HG03575 (cell line): ENCODE data around the gene RSAD2.

Source experiments
- ATAC-seq: cut with Tn5 transposase; IDR thresholded peaks from one replicate; pipeline ENCODE4 v1.9.1; 2021; ENCODE audit not compliant: unreplicated experiment, insufficient number of reproducible peaks, low FRiP score; ENCODE audit errors: extremely low read depth

RSAD2 gene

DNA sequence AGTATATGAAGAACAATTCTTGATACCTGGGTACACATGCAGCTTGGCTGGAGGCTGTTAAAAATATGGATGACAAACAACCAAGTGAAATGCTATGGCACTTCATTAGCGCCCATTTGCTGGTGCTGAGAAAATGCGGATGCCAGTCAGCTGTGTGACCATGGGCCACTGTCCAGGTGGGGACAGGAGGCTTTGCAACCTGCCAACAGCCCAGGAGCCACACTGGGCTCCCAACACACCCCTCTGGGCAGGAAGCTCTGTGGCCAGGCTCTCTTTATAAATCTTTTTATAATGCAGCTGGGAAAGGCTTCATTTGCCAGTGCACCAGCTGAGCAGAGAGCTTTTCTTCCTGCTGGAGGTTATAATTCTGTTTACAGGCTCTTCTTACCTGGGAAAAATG, 59.6 kb downstream of the RSAD2 start:
- no peak for ATAC-seq

DNA sequence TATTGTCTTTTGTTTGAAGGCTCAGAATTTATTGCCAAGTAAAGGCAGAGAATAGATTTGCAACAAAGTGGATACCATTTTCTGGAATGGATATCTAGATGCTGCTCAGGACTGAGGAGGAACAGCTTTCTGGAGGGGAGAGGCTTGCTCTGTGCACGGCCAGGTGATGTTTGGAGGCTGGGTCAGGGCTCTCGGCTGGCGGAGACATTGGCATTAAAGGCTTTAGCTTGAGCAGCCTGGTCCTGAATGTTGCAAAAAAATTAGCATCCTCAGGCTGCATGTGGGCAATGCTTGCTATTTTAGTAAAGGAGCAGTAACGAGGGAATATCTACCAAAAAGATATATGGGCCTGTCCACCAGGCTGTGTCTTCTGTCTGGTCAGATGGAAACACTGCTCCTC, 60.0 kb downstream of the RSAD2 start:
- no peak for ATAC-seq

DNA sequence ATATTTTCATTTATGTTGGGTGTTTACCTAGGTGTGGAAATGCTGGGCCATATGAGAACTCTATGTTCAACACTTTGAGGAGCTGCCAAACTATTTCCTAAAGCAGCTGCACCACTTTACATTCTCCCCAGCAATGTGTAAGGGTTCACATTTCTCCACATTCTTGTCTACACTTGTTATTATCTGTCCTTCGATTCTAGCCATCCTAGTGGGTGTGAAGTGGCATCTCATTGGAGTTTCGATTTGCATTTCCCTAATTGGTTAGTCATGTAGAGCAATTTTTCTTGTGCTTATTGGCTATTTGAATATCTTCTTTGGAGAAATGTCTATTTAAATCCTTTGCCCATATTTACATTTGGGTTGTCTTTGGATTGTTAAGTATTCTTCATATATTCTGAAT, 61.5 kb downstream of the RSAD2 start:
- ATAC-seq, result no peak

DNA sequence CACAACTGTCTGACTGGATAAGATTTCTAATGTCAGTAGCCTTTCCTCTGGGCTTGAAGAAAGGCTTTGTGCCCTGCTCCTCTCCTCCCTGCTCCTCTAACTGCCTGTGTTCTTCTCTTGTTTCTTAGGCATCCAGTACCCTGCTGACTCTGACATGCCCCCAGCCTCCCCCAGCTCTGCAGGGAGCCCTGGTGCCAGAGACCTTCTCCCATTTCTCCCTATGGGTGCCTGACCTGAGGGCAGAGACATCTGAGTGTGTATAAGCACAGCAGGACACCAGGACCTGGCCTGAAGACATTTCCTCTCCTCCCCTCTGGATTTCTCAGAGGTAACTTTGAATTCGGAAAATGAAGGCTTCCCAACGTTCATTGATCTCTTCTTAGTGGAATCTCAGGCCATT, 63.2 kb downstream of the RSAD2 start:
- no peak for ATAC-seq

DNA sequence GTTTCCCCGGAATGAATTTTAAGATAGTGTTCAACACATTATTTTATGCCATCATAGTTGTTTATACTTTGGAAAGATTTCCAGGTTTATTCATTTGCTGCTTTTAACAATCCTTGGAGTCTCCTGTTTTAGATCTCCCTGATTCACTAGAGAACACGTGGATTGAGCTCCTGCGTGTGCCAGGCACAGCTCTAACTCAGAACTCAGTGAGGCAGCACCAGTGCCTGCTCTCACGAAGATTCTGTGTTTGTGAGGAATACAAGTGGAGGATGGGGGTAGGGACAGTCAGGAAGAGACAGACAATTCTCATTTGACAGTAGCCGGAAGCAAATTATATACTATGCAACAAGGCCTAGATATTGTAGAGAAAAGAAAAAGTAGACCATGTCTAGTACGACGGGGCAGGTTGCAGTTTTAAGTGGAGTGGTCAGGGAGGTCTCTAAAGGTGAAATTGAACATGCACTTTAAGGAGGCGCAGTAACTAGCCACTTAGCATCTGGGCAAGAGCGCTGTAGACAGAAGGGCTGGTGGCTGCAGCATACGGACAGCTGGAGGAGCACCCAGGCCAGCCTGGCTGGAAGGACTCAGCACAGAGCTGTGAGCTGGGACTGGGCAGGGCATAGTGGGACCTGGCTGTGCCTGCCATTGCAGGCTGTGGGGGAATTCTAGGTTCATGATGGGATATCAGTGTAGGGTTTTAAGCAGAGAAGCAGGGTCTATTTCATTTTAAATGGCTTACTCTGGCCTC, 63.9 kb downstream of the RSAD2 start:
- ATAC-seq, result no peak

DNA sequence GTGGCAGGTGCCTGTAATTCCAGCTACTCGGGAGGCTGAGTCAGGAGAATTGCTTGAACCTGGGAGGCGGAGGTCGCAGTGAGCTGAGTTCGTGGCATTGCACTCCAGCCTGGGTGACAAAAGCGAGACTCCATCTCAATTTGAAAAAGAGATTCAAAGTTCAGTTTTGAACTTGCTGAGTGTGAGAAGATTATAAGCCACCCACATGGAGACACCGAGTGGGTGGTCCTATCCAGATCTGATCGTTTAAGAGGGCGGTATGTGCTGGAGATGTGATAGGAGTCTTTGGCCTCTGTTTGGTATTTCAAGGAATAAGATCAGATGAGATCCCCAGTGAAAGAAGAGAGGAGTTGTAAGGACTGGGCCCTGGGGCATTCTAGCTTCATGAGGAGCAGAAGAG, 65.3 kb downstream of the RSAD2 start:
- no peak for ATAC-seq

DNA sequence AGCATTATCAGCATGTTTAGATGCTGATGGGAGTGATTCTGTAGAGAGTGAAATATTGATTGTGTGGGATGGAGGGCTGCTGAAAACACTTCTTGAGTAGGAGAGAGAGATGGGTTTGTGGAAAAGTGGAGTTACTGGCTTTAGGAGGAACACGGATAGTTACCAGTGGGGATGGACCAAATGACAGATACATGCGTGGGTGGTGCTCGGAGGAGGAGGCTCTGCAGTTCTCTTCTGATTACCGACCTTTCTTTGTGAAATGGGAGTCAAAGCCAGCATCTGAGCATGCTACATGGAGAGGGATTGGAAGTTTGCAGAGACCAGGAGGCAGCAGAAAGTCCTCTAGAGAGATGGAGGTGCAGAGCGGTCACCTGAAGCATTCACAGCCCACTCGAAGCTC, 65.9 kb downstream of the RSAD2 start:
- no peak for ATAC-seq

DNA sequence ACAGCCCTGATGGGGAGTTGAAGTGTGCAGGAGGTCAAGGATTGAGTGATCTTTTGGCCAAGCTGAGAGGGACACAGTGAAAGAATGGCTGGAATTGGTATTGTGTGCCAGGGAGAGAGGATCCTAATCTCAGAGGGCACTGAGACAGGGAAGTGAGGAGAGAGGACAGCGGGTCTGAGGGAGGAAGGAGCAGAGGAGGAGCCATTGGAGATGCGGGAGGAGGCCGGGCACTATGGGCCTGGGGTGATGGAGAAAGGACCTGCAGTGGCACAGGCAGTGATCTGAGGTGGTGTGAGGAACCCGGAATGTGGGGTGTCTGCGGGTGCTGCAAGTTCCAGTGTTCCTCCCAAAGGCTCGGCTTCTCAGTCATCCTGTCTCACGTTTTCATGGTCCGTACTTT, 66.4 kb downstream of the RSAD2 start:
- ATAC-seq, result no peak

DNA sequence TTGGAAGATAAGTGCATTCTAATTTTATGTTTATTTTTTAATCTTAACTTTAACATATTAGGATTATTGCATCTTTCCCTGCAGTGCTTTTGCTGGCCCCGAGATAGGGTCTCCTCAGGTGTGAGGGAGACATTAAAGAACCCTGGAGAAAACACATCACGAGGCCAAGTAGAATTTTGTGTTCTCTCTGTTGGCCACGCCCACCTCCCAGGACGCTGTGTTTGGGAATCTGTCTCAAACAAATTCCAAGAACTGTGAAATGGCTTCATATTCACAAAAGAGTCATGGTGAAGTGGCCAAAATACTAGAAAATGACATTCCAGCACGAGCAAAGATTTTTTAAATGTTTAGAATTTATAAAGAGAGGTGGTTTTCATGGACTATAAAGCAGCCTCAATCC, 67.0 kb downstream of the RSAD2 start:
- ATAC-seq, result no peak

DNA sequence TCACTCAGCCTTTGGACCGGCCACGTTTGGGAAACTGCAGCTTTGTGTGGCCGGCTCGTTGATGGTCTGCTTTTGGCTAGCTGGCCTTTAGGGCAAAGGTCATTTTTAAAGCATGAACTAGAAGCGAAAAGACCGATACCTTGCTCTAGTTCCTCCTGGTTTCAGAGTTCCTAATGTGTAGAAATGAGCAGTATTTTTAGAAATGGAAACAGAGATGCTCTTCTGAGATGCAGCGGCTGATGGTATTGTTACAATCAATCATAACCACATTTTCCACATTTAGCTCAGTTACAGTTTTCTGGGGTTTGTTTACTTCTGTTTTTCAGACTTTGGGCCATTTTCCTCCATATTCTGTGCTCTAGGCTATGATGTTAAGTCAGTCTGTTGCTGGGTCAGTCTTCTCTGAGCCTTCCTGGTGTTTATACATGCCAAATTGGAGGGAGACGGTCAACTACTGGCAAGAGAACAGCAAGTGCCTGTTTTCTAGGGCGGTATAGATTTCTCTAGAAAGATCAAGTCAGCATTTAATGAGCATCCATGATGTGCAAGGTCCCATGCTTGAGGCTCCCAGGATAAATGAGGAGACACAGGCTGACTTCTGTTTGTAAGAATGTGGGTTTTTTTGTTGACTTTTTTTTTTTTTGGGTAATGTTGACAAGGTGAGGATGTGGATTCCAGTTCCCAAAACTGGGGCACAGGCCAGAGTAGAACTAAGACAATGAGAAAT, 67.7 kb downstream of the RSAD2 start:
- peak; percentile 96 for ATAC-seq

DNA sequence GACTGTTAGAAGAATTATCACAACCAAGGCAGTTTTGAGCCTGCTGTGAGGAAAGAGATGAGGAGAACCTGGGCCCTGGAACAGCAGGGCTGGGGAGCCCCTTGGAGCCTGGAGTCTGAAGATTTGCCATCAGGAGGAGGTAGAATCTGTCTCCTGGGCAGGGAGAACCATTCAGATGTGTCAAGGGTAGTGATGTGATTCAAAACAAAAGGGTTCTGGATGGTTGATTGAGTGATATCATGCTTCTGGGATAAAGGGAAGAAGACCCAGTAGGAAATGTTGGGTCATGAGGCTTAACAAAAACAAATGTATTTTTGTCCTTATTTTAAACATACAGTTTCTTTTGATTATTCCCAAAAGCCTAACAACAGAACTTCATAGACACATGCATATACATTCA, 68.2 kb downstream of the RSAD2 start:
- ATAC-seq, result no peak

DNA sequence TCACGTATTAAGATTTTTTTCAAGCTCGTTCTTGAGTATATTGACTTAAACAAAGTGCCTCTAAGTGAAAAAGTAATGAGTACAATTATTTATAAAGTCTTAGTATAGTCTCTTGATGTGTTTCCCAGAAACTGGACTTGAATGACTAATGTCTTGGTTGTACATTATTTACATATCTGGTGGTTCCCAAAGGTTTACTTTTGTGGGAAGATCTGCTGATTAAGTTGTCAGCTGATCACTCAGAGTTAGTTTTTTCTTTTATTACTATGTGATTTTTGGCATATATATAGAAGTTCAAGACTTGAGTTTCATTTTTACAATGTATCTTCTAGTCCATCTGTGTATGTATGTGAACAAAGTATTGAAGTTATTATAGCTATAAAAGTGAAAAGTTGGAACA, 69.1 kb downstream of the RSAD2 start:
- no peak for ATAC-seq
